ENCODE measurements around the gene ACOX3.

ACOX3 gene

GRCh38 chr4:8395504-8396296, 44.8 kb downstream of the ACOX3 start:
- no peaks in the 10 kb centered on the region for H3K27me3 ChIP-seq (ENCODE audit: control insufficient read depth, insufficient read depth, low read length)
- no peaks in the 10 kb centered on the region for H3K36me3 ChIP-seq (ENCODE audit: control insufficient read depth, insufficient read depth, low read length)
- no peak overlapping the region for H3K4me3 ChIP-seq (ENCODE audit: low read length)
- H3K9ac ChIP-seq (ENCODE audit: low read length), result no peak overlapping the region
- H3K9me3 ChIP-seq (ENCODE audit: control insufficient read depth, low read length), result no peaks in the 10 kb centered on the region
- H3K4me1 ChIP-seq (ENCODE audit: control insufficient read depth, insufficient read depth, low read length), result peaks cover 5% of the 10 kb centered on the region

- H3K27me3 ChIP-seq (ENCODE audit: control insufficient read depth, insufficient read depth, low read length), result no peaks in the 10 kb centered on the region
- no peaks in the 10 kb centered on the region for H3K9me3 ChIP-seq (ENCODE audit: control insufficient read depth, low read length)
- no peak overlapping the region for H3K4me3 ChIP-seq (ENCODE audit: low read length)
- peaks cover 5% of the 10 kb centered on the region for H3K4me1 ChIP-seq (ENCODE audit: control insufficient read depth, insufficient read depth, low read length)
- no peaks in the 10 kb centered on the region for H3K36me3 ChIP-seq (ENCODE audit: control insufficient read depth, insufficient read depth, low read length)
- H3K9ac ChIP-seq (ENCODE audit: low read length), result no peak overlapping the region
These were observed 45.7 kb downstream of the ACOX3 start for GRCh38 chr4:8394806-8395205.

- no peaks in the 10 kb centered on the region for H3K36me3 ChIP-seq (ENCODE audit: control insufficient read depth, insufficient read depth, low read length)
- peaks cover 5% of the 10 kb centered on the region for H3K4me1 ChIP-seq (ENCODE audit: control insufficient read depth, insufficient read depth, low read length)
- no peaks in the 10 kb centered on the region for H3K27me3 ChIP-seq (ENCODE audit: control insufficient read depth, insufficient read depth, low read length)
- no peak overlapping the region for H3K9ac ChIP-seq (ENCODE audit: low read length)
- no peaks in the 10 kb centered on the region for H3K9me3 ChIP-seq (ENCODE audit: control insufficient read depth, low read length)
- no peak overlapping the region for H3K4me3 ChIP-seq (ENCODE audit: low read length)
These were observed 46.4 kb downstream of the ACOX3 start for GRCh38 chr4:8394061-8394519.

GRCh38 chr4:8393593-8394038, 46.9 kb downstream of the ACOX3 start:
- no peaks in the 10 kb centered on the region for H3K27me3 ChIP-seq (ENCODE audit: control insufficient read depth, insufficient read depth, low read length)
- no peaks in the 10 kb centered on the region for H3K9me3 ChIP-seq (ENCODE audit: control insufficient read depth, low read length)
- no peak overlapping the region for H3K4me3 ChIP-seq (ENCODE audit: low read length)
- H3K36me3 ChIP-seq (ENCODE audit: control insufficient read depth, insufficient read depth, low read length), result no peaks in the 10 kb centered on the region
- peaks cover 5% of the 10 kb centered on the region for H3K4me1 ChIP-seq (ENCODE audit: control insufficient read depth, insufficient read depth, low read length)
- H3K9ac ChIP-seq (ENCODE audit: low read length), result no peak overlapping the region

- peaks cover 5% of the 10 kb centered on the region for H3K4me1 ChIP-seq (ENCODE audit: control insufficient read depth, insufficient read depth, low read length)
- H3K9ac ChIP-seq (ENCODE audit: low read length), result no peak overlapping the region
- no peaks in the 10 kb centered on the region for H3K27me3 ChIP-seq (ENCODE audit: control insufficient read depth, insufficient read depth, low read length)
- no peak overlapping the region for H3K4me3 ChIP-seq (ENCODE audit: low read length)
- no peaks in the 10 kb centered on the region for H3K9me3 ChIP-seq (ENCODE audit: control insufficient read depth, low read length)
- H3K36me3 ChIP-seq (ENCODE audit: control insufficient read depth, insufficient read depth, low read length), result no peaks in the 10 kb centered on the region
These were observed 47.8 kb downstream of the ACOX3 start for GRCh38 chr4:8392591-8393190.

GRCh38 chr4:8391972-8392371, 48.6 kb downstream of the ACOX3 start:
- H3K9me3 ChIP-seq (ENCODE audit: control insufficient read depth, low read length), result no peaks in the 10 kb centered on the region
- H3K9ac ChIP-seq (ENCODE audit: low read length), result no peak overlapping the region
- no peaks in the 10 kb centered on the region for H3K27me3 ChIP-seq (ENCODE audit: control insufficient read depth, insufficient read depth, low read length)
- H3K4me3 ChIP-seq (ENCODE audit: low read length), result no peak overlapping the region
- peaks cover 5% of the 10 kb centered on the region for H3K4me1 ChIP-seq (ENCODE audit: control insufficient read depth, insufficient read depth, low read length)
- H3K36me3 ChIP-seq (ENCODE audit: control insufficient read depth, insufficient read depth, low read length), result no peaks in the 10 kb centered on the region

- H3K9me3 ChIP-seq (ENCODE audit: control insufficient read depth, low read length), result no peaks in the 10 kb centered on the region
- H3K4me3 ChIP-seq (ENCODE audit: low read length), result no peak overlapping the region
- H3K4me1 ChIP-seq (ENCODE audit: control insufficient read depth, insufficient read depth, low read length), result peaks cover 5% of the 10 kb centered on the region
- no peaks in the 10 kb centered on the region for H3K36me3 ChIP-seq (ENCODE audit: control insufficient read depth, insufficient read depth, low read length)
- H3K27me3 ChIP-seq (ENCODE audit: control insufficient read depth, insufficient read depth, low read length), result no peaks in the 10 kb centered on the region
- no peak overlapping the region for H3K9ac ChIP-seq (ENCODE audit: low read length)
These were observed 49.5 kb downstream of the ACOX3 start for GRCh38 chr4:8391071-8391470.

GRCh38 chr4:8390577-8390976, 49.9 kb downstream of the ACOX3 start:
- peaks cover 5% of the 10 kb centered on the region for H3K4me1 ChIP-seq (ENCODE audit: control insufficient read depth, insufficient read depth, low read length)
- no peak overlapping the region for H3K4me3 ChIP-seq (ENCODE audit: low read length)
- no peaks in the 10 kb centered on the region for H3K9me3 ChIP-seq (ENCODE audit: control insufficient read depth, low read length)
- no peak overlapping the region for H3K9ac ChIP-seq (ENCODE audit: low read length)
- H3K36me3 ChIP-seq (ENCODE audit: control insufficient read depth, insufficient read depth, low read length), result no peaks in the 10 kb centered on the region
- H3K27me3 ChIP-seq (ENCODE audit: control insufficient read depth, insufficient read depth, low read length), result no peaks in the 10 kb centered on the region

- H3K36me3 ChIP-seq (ENCODE audit: control insufficient read depth, insufficient read depth, low read length), result no peaks in the 10 kb centered on the region
- no peaks in the 10 kb centered on the region for H3K27me3 ChIP-seq (ENCODE audit: control insufficient read depth, insufficient read depth, low read length)
- H3K4me3 ChIP-seq (ENCODE audit: low read length), result no peak overlapping the region
- no peaks in the 10 kb centered on the region for H3K9me3 ChIP-seq (ENCODE audit: control insufficient read depth, low read length)
- H3K4me1 ChIP-seq (ENCODE audit: control insufficient read depth, insufficient read depth, low read length), result no peaks in the 10 kb centered on the region
- H3K9ac ChIP-seq (ENCODE audit: low read length), result no peak overlapping the region
These were observed 52.0 kb downstream of the ACOX3 start for GRCh38 chr4:8388528-8388870.

GRCh38 chr4:8387615-8388527, 52.7 kb downstream of the ACOX3 start:
- no peak overlapping the region for H3K9ac ChIP-seq (ENCODE audit: low read length)
- H3K4me3 ChIP-seq (ENCODE audit: low read length), result no peak overlapping the region
- no peaks in the 10 kb centered on the region for H3K36me3 ChIP-seq (ENCODE audit: control insufficient read depth, insufficient read depth, low read length)
- H3K4me1 ChIP-seq (ENCODE audit: control insufficient read depth, insufficient read depth, low read length), result no peaks in the 10 kb centered on the region
- H3K9me3 ChIP-seq (ENCODE audit: control insufficient read depth, low read length), result no peaks in the 10 kb centered on the region
- H3K27me3 ChIP-seq (ENCODE audit: control insufficient read depth, insufficient read depth, low read length), result no peaks in the 10 kb centered on the region

GRCh38 chr4:8387194-8387593, 53.3 kb downstream of the ACOX3 start:
- H3K27me3 ChIP-seq (ENCODE audit: control insufficient read depth, insufficient read depth, low read length), result no peaks in the 10 kb centered on the region
- H3K9me3 ChIP-seq (ENCODE audit: control insufficient read depth, low read length), result no peaks in the 10 kb centered on the region
- no peaks in the 10 kb centered on the region for H3K4me1 ChIP-seq (ENCODE audit: control insufficient read depth, insufficient read depth, low read length)
- H3K4me3 ChIP-seq (ENCODE audit: low read length), result no peak overlapping the region
- no peaks in the 10 kb centered on the region for H3K36me3 ChIP-seq (ENCODE audit: control insufficient read depth, insufficient read depth, low read length)
- H3K9ac ChIP-seq (ENCODE audit: low read length), result no peak overlapping the region

- H3K4me1 ChIP-seq (ENCODE audit: control insufficient read depth, insufficient read depth, low read length), result no peaks in the 10 kb centered on the region
- H3K9me3 ChIP-seq (ENCODE audit: control insufficient read depth, low read length), result no peaks in the 10 kb centered on the region
- no peaks in the 10 kb centered on the region for H3K36me3 ChIP-seq (ENCODE audit: control insufficient read depth, insufficient read depth, low read length)
- H3K27me3 ChIP-seq (ENCODE audit: control insufficient read depth, insufficient read depth, low read length), result no peaks in the 10 kb centered on the region
- H3K4me3 ChIP-seq (ENCODE audit: low read length), result no peak overlapping the region
- H3K9ac ChIP-seq (ENCODE audit: low read length), result no peak overlapping the region
These were observed 53.8 kb downstream of the ACOX3 start for GRCh38 chr4:8386731-8387130.

Measured in mucosa of stomach (tissue), 1 donor.